ENCODE results near the gene CUBN. TPM values are rescaled to one million over a fixed set of nuclear protein-coding genes. Genes with fewer than 3 reads are reported as not detected.

Gene CUBN
- total RNA-seq, 2 donors from 2014 or later = 2.6 to 3.6 TPM

DNA sequence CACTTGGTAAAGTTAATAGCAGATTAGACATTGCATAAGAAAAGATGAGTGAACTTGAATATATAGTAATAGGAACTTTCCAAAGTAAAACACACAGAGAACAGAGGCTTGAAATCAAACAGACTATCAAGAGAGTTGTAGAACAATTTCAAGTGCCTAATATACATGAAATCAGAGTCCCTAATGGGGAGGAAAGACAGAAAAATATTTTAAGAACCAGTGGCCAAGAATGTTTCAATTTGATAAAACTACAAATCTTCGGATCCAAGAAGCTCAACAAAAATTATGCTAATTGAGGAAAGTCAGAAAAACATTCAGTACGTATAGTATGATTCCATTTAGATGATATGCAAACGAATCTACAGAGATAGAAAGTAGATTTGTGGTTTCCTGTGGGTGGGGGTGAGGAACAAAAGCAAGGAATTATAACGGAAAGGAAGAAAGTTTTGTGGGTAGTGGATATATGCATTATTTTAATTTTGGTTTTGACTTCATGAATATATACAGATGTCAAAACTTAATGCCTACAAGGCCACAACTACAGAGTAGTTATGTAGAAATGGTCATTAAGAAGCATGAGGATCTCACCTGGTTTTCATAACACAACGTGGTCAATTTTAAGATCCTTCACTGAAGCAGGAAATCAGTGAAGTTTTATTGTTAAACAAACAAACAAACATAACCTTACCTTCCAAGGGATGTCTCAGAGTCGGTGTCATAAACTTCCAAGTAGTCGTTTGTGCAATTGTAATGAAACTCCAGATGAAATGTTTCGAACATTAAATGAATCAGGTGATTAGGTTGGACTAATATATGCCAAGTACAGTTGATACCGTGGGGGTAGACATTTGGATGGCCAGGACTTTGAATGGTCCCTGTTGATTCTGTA lies 62.0 kb downstream of the CUBN start:
- intact Hi-C loops (cut with DNase I) = no loop called here
- no peak for ATAC-seq
- TF ChIP-seq POLR2A (IDR thresholded peaks at IDR 0.05) = no peak
- TF ChIP-seq, protein P1, sequence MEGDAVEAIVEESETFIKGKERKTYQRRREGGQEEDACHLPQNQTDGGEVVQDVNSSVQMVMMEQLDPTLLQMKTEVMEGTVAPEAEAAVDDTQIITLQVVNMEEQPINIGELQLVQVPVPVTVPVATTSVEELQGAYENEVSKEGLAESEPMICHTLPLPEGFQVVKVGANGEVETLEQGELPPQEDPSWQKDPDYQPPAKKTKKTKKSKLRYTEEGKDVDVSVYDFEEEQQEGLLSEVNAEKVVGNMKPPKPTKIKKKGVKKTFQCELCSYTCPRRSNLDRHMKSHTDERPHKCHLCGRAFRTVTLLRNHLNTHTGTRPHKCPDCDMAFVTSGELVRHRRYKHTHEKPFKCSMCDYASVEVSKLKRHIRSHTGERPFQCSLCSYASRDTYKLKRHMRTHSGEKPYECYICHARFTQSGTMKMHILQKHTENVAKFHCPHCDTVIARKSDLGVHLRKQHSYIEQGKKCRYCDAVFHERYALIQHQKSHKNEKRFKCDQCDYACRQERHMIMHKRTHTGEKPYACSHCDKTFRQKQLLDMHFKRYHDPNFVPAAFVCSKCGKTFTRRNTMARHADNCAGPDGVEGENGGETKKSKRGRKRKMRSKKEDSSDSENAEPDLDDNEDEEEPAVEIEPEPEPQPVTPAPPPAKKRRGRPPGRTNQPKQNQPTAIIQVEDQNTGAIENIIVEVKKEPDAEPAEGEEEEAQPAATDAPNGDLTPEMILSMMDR (IDR thresholded peaks at IDR 0.05) = no peak
- no peak overlapping the region for H3K27ac ChIP-seq
- H3K4me1 ChIP-seq = no peaks in the 10 kb centered on the region
- no peaks in the 10 kb centered on the region for H3K36me3 ChIP-seq (replicated peaks in 1 of 2; ENCODE audit: insufficient read depth in 1 of 2, low read depth in 2 of 2)
- H3K9me3 ChIP-seq = no peaks in the 10 kb centered on the region
- H3K4me3 ChIP-seq = no peak overlapping the region
- no peak for DNase-seq
- H3K27me3 ChIP-seq = no peaks in the 10 kb centered on the region
- 61 to 70% methylated on average over 9 of the region's 9 CpGs for WGBS, 2 donors

DNA sequence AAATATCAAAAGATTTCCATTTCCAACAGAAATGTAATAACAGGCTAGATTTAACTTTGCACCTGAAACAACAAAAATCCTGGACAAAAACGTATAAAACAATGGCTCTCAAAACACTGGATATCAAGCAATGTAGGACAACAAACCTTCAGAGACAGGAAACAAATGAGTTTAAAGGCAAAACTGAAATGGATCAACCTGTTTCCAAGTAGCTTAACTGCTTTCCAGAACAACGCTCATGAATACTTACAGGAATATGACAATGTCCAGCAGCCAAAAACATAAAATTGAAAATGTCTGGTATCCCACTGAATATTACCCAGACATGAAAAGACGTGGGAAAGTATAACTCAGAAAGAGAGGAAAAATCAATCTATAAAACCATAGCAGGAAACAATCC lies 62.8 kb downstream of the CUBN start:
- intact Hi-C loops (cut with DNase I) = no loop called here

DNA sequence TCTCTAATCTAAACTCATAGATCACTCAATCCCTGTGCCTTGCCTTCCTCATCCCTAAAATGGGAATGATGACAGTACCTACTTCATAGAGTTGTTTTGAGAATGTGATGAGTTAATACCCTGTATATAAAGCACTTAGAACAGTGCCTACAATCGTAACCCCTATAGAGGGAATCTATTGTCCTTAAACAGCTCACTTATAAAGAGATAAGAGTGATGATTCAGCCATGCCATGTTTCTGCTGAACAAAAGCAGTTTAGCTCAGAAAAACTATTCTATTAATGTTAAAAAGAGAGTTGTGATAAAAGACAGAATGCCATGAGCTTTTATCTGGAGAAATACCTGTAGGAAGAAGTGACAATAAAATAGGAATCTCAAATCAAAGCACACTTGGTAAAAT lies 63.6 kb downstream of the CUBN start:
- TF ChIP-seq POLR2A (IDR thresholded peaks at IDR 0.05) = no peak
- TF ChIP-seq, protein P1 (IDR thresholded peaks at IDR 0.05) = no peak
- no peaks in the 10 kb centered on the region for H3K27me3 ChIP-seq
- no peaks in the 10 kb centered on the region for H3K36me3 ChIP-seq (replicated peaks in 1 of 2; ENCODE audit: insufficient read depth in 1 of 2, low read depth in 2 of 2)
- H3K9me3 ChIP-seq = no peaks in the 10 kb centered on the region
- DNase-seq (no peak), ATAC-seq (no peak)
- H3K27ac ChIP-seq = no peak overlapping the region
- intact Hi-C loops (cut with DNase I) = no loop called here
- 72 to 73% methylated on average over 1 of the region's 1 CpG for WGBS, 2 donors
- no peaks in the 10 kb centered on the region for H3K4me1 ChIP-seq
- H3K4me3 ChIP-seq = no peak overlapping the region

More for the DNA sequence above, 62.8 kb downstream of the CUBN start:
- Histone ChIP-seq H3K4me1 (no peaks in the 10 kb centered on the region), H3K36me3 (replicated peaks in 1 of 2; ENCODE audit: insufficient read depth in 1 of 2, low read depth in 2 of 2) (no peaks in the 10 kb centered on the region), H3K27ac (no peak overlapping the region), H3K9me3 (no peaks in the 10 kb centered on the region), H3K27me3 (no peaks in the 10 kb centered on the region), H3K4me3 (no peak overlapping the region)
- ATAC-seq (no peak), DNase-seq (no peak)
- no peak for TF ChIP-seq POLR2A (IDR thresholded peaks at IDR 0.05)
- TF ChIP-seq, protein P1 (IDR thresholded peaks at IDR 0.05) = no peak
- 71 to 76% methylated on average over 3 of the region's 3 CpGs for WGBS, 2 donors

DNA sequence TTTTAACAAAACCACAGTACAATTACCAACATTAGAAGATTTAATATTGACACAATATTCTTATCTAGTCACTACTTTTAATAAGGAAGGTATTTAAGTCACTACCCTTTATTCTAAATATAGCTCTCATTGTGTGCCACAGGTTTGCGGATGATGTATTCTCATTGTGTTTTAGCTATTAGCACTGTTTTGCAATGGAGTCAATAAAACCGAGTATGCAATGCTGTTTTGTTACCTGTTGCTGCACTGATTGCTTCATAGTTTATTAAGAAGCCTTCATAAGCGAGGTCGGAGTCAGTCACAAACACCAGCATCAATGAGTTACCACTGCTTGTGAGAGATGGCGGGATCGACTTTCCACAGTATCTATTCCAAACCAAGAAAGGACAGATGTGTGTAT lies 64.3 kb downstream of the CUBN start:
- no peak overlapping the region for H3K27ac ChIP-seq
- DNase-seq = no peak
- H3K9me3 ChIP-seq = no peaks in the 10 kb centered on the region
- WGBS, 2 donors = 86 to 90% methylated on average over 6 of the region's 6 CpGs
- no peaks in the 10 kb centered on the region for H3K27me3 ChIP-seq
- intact Hi-C loops (cut with DNase I) = no loop called here
- no peak overlapping the region for H3K4me3 ChIP-seq
- no peaks in the 10 kb centered on the region for H3K4me1 ChIP-seq
- ATAC-seq = no peak
- TF ChIP-seq, protein P1 (IDR thresholded peaks at IDR 0.05) = no peak
- no peak for TF ChIP-seq POLR2A (IDR thresholded peaks at IDR 0.05)
- H3K36me3 ChIP-seq (replicated peaks in 1 of 2; ENCODE audit: insufficient read depth in 1 of 2, low read depth in 2 of 2) = no peaks in the 10 kb centered on the region

DNA sequence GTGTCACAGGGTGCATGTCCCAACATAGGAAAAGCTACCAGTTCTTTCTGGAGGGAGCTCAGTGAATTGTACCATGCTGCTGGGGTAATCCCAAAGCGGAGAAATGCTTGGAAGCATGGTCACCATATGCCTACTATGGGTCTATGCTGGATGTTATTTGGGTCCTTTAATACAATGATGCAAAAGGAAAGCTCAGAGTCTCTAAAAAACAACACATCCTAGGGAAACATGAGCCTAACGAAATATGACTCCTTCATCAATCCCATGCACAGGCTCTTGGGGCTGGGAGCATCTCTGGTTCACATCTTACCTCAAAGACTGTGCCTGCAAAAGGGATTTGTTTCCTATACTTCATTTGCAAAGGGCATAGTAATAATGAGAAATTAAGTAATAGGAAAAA lies 65.2 kb downstream of the CUBN start:
- 86 to 91% methylated on average over 2 of the region's 2 CpGs for WGBS, 2 donors
- DNase-seq (no peak), ATAC-seq (no peak)
- TF ChIP-seq, protein P1 (IDR thresholded peaks at IDR 0.05) = no peak
- no peak for TF ChIP-seq POLR2A (IDR thresholded peaks at IDR 0.05)
- Histone ChIP-seq H3K27ac (no peak overlapping the region), H3K27me3 (no peaks in the 10 kb centered on the region), H3K4me3 (no peak overlapping the region), H3K4me1 (no peaks in the 10 kb centered on the region), H3K36me3 (replicated peaks in 1 of 2; ENCODE audit: insufficient read depth in 1 of 2, low read depth in 2 of 2) (no peaks in the 10 kb centered on the region), H3K9me3 (no peaks in the 10 kb centered on the region)
- intact Hi-C loops (cut with DNase I) = no loop called here
